Smooth muscle cell of the brain vasculature (primary cell): ENCODE results near the gene CA4.

Source experiments
- DNase-seq: peaks from one replicate; pipeline ENCODE4 v3.0.0-alpha.2; 2012; ENCODE audit warnings: low read depth, low spot score

CA4 gene

GRCh38 chr17:60130466-60130865, 19.3 kb upstream of the CA4 start:
- DNase-seq: no peak

DNA sequence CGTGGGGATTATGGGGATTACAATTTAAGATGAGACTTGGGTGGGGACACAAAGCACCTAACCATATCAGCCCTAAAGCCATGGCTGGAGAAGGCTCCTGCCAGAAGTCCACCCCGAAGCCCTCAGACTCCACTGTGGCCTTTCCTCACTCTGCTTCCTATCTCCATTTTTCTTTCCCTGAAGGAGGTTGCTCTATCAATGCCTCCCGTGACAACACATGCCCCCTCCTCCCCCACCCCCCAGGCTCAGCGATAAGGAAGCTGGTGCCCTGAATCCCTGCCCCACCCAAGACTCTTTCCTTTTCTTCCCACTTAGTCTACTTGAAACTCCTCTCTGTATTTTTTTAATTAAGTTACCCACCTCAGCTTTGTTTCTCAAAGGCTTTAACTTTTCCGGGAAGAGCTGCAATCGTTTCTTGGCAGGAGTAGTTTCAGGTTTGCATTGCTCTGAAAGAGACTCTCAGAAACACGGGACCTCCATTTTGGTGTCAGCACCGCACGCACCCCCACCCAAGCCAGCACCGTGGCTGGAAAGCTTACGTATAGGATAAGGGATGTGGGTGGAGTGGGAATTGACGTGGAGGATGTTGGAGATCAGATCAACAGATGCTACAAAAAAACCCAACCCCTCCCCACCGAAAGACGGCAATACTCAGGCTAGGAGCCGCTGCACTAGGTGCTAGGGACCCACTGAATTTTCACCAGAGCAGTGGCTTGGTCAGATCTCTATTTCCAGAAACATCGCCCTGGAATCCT, 15.2 kb upstream of the CA4 start:
- no peak for DNase-seq

- no peak for DNase-seq
These were observed 14.4 kb upstream of the CA4 start for GRCh38 chr17:60135151-60135950.

DNA sequence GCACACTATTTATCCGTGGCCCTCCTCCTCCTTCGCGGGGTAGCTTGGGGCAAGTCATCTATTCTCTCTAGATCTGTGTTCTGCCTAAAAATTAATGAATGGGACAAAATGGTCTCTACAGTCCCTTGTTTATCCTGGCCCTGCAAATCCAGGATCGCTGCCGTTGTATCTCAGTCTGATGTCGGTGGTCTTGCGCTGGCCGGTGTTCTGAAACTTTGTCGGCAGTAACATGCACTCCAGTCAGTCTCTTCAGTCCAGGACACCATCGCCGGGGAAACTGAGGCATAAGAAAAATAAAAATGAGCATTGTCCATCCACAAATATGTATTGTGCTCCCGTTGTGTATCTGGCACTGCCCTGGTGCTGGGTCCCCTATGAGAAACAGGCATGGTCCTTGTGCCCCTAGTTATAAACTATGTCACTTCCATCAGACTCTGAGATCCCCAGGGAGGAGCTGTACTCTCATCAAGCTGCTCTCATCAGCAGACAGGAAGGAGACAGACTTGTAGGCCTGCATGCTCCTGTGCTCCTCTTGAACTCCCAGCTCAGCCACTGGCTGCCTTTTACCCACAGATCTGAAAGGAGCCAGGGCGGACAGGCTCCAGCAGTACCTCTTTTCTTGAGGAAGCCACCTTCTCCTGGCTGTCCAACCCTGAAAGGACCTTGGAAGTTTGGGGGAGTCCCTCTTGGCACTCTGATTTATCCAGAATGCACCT, 13.7 kb upstream of the CA4 start:
- no peak for DNase-seq

- DNase-seq: no peak
These were observed 12.0 kb upstream of the CA4 start for GRCh38 chr17:60137731-60138130.

- no peak for DNase-seq
These were observed 10.9 kb upstream of the CA4 start for GRCh38 chr17:60138769-60139437.

DNA sequence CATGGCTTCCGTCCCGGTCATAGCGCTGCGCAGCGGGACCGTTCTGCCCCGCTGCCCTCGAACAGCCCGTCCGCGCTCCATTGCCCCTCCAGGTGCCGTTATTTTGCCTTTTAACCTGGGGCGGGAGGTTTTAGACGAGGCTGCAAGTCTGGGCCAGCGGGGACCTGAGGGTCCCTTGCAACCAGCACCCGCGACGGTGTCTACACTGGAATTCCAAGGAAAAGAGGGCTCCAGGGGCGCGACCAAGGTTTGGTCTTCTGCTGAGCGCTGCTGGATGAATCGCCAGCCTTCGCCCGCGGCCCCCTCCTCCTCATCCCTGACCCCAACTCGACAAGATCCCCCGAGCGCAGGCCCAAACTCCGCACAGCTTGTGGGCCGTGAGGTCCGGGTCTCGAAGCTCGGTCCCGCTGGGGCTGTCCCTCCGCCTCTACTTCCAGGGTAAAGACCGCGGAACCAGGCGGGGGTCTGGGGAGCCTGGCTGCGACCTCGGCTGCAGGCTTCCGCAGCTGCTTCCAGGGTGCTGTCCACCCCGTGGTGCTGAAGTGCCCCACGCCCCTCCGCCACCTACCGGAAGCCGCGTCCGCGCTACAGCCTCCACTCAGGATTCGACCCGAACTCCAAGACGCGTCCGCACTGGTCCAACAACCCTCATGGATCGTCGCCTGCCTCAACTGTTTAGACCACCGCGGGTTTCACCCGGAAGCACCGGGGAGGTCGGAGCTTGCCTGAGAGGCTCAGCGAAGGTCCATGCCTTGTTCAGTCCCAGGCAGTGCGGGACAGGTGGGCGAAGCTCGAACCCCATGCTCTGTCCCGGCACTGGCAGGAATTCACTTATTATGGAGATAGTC, 10.1 kb upstream of the CA4 start:
- no peak for DNase-seq

- no peak for DNase-seq
These were observed 8.4 kb upstream of the CA4 start for GRCh38 chr17:60141111-60142018.

DNA sequence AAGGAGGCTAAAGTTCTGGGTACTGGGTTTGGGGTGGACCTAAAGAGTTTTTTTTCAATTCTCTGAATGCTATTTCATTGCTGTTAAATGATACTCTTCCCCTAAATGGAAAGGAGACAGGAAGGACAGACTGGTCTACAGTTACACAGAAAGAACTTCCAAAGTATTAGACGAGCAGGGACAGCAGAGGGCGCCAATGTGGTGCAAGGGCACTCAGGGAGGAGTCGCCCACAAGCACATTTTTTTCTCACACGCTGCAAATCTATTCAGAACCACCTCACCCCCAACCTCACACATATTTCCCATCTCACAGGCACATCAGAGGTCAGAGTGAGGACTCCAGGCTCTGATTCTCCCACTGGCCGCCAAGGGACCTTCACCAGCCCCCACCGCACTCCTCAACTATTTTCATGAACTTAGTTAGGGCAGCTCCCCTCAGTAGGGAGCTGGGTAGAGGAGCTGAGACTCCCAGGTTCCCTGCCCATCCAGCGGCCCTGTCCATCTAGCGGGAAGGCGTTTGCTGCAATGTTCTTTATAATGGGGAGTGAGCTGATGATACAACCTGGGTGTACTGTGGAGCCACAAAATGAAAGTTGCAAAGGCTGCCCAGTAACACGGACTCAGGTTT, 6.8 kb upstream of the CA4 start:
- DNase-seq: peak; percentile 68

- no peak for DNase-seq
These were observed 4.5 kb upstream of the CA4 start for GRCh38 chr17:60145006-60145935.

- DNase-seq: no peak
These were observed 3.6 kb upstream of the CA4 start for GRCh38 chr17:60146206-60146605.

- DNase-seq: no peak
These were observed 2.1 kb upstream of the CA4 start for GRCh38 chr17:60147553-60148223.

DNA sequence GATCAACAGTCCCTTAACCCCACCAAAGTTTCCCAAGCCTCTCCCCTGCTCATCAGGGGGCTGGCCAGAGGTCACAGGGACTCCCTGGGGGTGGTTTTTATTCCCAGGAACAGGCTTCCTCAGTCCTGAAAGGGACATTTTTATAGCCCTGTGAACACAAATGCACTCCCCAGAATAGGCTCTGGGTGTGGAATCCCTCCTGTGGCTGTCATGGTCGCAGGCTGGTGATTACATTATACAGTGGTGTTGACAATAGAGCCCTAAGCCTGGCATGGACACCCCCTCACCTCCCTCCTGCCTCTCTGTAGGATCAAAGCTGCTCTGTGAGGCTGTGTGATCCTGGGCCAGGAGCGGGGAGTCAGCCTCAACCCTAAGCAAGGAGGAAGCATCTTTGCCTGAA, 1.4 kb upstream of the CA4 start:
- DNase-seq: no peak

DNA sequence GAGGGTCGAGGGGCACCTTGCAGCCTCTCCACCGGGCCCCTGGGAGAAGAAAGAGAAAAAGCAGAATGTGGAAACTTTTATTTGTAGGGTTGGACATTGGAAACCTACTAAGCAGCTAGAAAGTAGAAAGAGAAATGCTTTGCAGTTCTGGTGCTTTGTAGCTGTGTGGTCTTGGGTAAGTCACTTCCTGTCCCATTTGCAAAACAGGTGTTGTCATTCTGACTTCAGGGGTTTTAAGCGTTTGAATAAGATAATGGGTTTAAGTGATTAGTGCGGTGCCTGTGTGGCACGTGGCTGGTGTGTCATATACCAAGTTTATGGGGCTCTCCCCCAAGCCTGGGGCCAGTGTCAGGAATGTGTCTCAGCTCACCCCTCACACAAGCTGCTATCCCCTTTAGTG, 1.6 kb downstream of the CA4 start:
- DNase-seq: no peak

DNA sequence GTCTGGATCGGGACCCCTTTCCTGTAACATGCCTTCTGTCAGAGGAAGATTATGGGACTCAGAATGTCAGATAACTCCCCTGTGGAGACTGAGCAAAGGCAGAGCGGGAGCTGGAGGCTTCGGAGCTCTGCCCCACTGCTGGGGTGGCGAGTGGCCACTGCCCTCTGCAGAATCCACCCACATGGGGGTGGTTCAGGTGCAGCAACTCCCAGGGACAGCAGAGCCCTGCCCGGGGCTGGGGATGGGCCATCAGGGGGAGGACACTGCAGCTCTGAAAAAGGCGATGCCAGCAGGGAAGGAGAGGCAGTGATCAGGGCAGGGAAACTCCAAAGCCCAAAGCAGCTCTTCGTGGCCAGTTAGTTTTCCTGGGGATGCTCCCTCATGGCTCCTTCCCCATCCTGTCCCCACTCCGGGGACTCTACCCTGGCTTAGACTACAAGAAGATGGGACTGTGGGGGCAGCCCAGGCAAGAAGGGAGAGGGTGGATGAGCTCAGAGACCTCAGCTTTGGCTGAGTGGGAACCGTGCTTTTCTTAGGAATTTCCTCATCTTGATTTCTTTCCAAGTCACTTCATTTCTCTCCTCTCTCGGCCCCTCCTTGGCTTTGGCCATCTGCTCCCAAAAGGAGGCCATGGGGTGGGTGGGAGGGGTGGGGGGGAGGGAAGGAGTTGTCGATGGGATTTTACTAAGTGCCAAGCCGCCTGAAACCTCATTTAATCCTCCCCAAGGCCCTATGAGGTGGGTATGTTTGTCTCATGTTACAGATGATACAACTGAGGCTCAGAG, 4.0 kb downstream of the CA4 start:
- DNase-seq: no peak

- DNase-seq: no peak
These were observed 5.0 kb downstream of the CA4 start for GRCh38 chr17:60154616-60155426.
